ENCODE measurements around the gene PSMD1.
"Not testable (repeated sequence)": the region's sequence is repeated elsewhere in the genome, so short reads cannot be mapped to it uniquely, and the experiment has no call there.

The PSMD1 gene

GRCh38 chr2:231058761-231059550 lies 2.3 kb downstream of the PSMD1 start:
- no peak overlapping the region for H3K27ac ChIP-seq
- TF ChIP-seq ZFX (IDR thresholded peaks at IDR 0.05; ENCODE audit: borderline replicate concordance) (no peak), CTCF (IDR thresholded peaks at IDR 0.05) (no peak)

- TF ChIP-seq ZFX (IDR thresholded peaks at IDR 0.05; ENCODE audit: borderline replicate concordance) (no peak), CTCF (IDR thresholded peaks at IDR 0.05) (no peak)
- H3K27ac ChIP-seq, result no peak overlapping the region
Measured at GRCh38 chr2:231059756-231060155, 3.1 kb downstream of the PSMD1 start.

GRCh38 chr2:231062776-231063175 lies 6.1 kb downstream of the PSMD1 start:
- no peak for TF ChIP-seq ZFX (IDR thresholded peaks at IDR 0.05; ENCODE audit: borderline replicate concordance)
- no peak for TF ChIP-seq CTCF (IDR thresholded peaks at IDR 0.05)

GRCh38 chr2:231063347-231063746 lies 6.7 kb downstream of the PSMD1 start:
- TF ChIP-seq CTCF (IDR thresholded peaks at IDR 0.05) (no peak), ZFX (IDR thresholded peaks at IDR 0.05; ENCODE audit: borderline replicate concordance) (no peak)
- H3K27ac ChIP-seq, result no peak overlapping the region

More at GRCh38 chr2:231062776-231063175, 6.1 kb downstream of the PSMD1 start:
- no peak overlapping the region for H3K27ac ChIP-seq

- TF ChIP-seq ZFX (IDR thresholded peaks at IDR 0.05; ENCODE audit: borderline replicate concordance), result no peak
- TF ChIP-seq CTCF (IDR thresholded peaks at IDR 0.05), result no peak
- H3K27ac ChIP-seq, result no peak overlapping the region
Measured at GRCh38 chr2:231065966-231066365, 9.3 kb downstream of the PSMD1 start.

GRCh38 chr2:231067531-231067930 lies 10.9 kb downstream of the PSMD1 start:
- H3K27ac ChIP-seq, result not testable (repeated sequence)

- no peak for TF ChIP-seq ZFX (IDR thresholded peaks at IDR 0.05; ENCODE audit: borderline replicate concordance)
- TF ChIP-seq CTCF (IDR thresholded peaks at IDR 0.05), result no peak
- H3K27ac ChIP-seq, result no peak overlapping the region
Measured at GRCh38 chr2:231068525-231069222, 12.0 kb downstream of the PSMD1 start.
